Hepatocyte (in vitro differentiated cells): ENCODE data around the gene HES3. TPM values are rescaled to one million over a fixed set of nuclear protein-coding genes. Genes with fewer than 3 reads are reported as not detected.

Source experiments
- DNase-seq: peaks from one replicate; pipeline ENCODE4 v3.0.0-alpha.2; 2016; ENCODE audit warnings: low spot score
- H2AFZ ChIP-seq: fragments of 200-600 bp; sonication (generic); 2 replicates; pipeline ENCODE4 v1.6.0; 2016; ENCODE audit warnings: antibody characterized with exemption, mild to moderate bottlenecking
- H3K27ac ChIP-seq: fragments of 200-600 bp; sonication (generic); 2 replicates; pipeline ENCODE4 v1.5.1; 2016; ENCODE audit warnings: mild to moderate bottlenecking
- H3K27me3 ChIP-seq: fragments of 200-600 bp; sonication (generic); 2 replicates; pipeline ENCODE4 v1.6.1; 2016
- H3K36me3 ChIP-seq: fragments of 200-600 bp; sonication (generic); replicated peaks from 2 replicates; pipeline ENCODE4 v1.5.1; 2016; ENCODE audit warnings: low read depth; ENCODE audit not compliant: insufficient read depth
- H3K4me1 ChIP-seq: fragments of 200-600 bp; sonication (generic); 2 replicates; pipeline ENCODE4 v1.5.1; 2016; ENCODE audit warnings: mild to moderate bottlenecking, moderate library complexity; ENCODE audit not compliant: insufficient read depth
- H3K4me2 ChIP-seq: fragments of 200-600 bp; sonication (generic); 2 replicates; pipeline ENCODE4 v1.6.0; 2016
- H3K4me3 ChIP-seq: fragments of 200-600 bp; sonication (generic); 2 replicates; pipeline ENCODE4 v1.5.1; 2016; ENCODE audit warnings: mild to moderate bottlenecking
- H3K79me2 ChIP-seq: fragments of 200-600 bp; sonication (generic); 2 replicates; pipeline ENCODE4 v1.6.0; 2017; ENCODE audit warnings: mild to moderate bottlenecking
- H3K9me2 ChIP-seq: fragments of 200-600 bp; sonication (generic); replicated peaks from 2 replicates; pipeline ENCODE4 v1.6.0; 2017; ENCODE audit warnings: mild to moderate bottlenecking; ENCODE audit not compliant: insufficient read depth
- H3K9me3 ChIP-seq: fragments of 200-600 bp; sonication (generic); 2 replicates; pipeline ENCODE4 v1.5.1; 2016; ENCODE audit warnings: low read depth, mild to moderate bottlenecking
- H4K20me1 ChIP-seq: fragments of 200-600 bp; sonication (generic); 2 replicates; pipeline ENCODE4 v1.6.0; 2016; ENCODE audit warnings: mild to moderate bottlenecking; ENCODE audit not compliant: insufficient read depth, poor library complexity, severe bottlenecking
- CTCF ChIP-seq: fragments of 200-600 bp; sonication (generic); IDR thresholded peaks from 2 replicates; pipeline ENCODE4 v1.5.1; 2016; ENCODE audit warnings: antibody characterized with exemption, mild to moderate bottlenecking; ENCODE audit not compliant: poor library complexity
- EZH2 ChIP-seq: fragments of 200-600 bp; sonication (generic); IDR thresholded peaks from 2 replicates; pipeline ENCODE4 v1.6.1; 2016; ENCODE audit warnings: antibody characterized with exemption, mild to moderate bottlenecking, borderline replicate concordance
- EZH2phosphoT487 ChIP-seq: fragments of 200-600 bp; sonication (generic); IDR thresholded peaks from one replicate; pipeline ENCODE4 v1.6.1; 2018; ENCODE audit warnings: antibody characterized with exemption, mild to moderate bottlenecking, low read depth, moderate library complexity; ENCODE audit not compliant: unreplicated experiment, severe bottlenecking
- WGBS: methylation state at CpG from one replicate; pipeline ENCODE4 v1.1.6; 2016; ENCODE audit warnings: low lambda C conversion rate; ENCODE audit errors: missing lambda C conversion rate; 5-methylcytosine and 5-hydroxymethylcytosine counted together
- polyA plus RNA-seq: library from polyadenylated mRNA; unstranded; fragments of >200 nt; fragmentation: Nextera tagmentation; extraction: Ambion mirVana; gene quantifications from 2 replicates; pipeline ENCODE4 v1.2.1, GENCODE V29; 2016
- total RNA-seq: library from RNA; depleted of rRNA; stranded (reverse); fragments of >200 nt; gene quantifications from 2 replicates; pipeline ENCODE4 v1.2.3, GENCODE V29; 2014

HES3 gene
- total and polyA plus RNA-seq, 2 experiments from 2014 or later = not detected

DNA sequence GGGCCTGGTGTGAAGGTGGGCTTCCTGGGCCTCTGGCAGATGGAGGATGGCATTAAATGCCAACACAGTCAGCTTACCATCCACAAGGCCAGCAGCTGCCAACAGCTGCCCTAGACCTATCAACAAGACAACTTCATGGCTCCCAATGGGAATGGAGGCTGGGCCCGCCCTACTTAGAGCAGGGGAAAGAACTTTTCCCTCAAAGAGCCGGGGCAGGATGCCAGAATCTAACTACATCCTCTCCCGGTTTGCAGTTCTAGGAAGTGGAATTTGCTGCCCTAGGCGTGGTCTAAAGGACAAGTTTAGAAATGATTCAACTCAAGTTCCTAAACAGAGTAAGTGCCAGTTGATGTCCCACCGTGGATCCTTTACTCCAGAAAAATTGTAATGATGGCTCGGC lies 21.3 kb upstream of the HES3 start:
- H3K27ac ChIP-seq = no peak overlapping the region

DNA sequence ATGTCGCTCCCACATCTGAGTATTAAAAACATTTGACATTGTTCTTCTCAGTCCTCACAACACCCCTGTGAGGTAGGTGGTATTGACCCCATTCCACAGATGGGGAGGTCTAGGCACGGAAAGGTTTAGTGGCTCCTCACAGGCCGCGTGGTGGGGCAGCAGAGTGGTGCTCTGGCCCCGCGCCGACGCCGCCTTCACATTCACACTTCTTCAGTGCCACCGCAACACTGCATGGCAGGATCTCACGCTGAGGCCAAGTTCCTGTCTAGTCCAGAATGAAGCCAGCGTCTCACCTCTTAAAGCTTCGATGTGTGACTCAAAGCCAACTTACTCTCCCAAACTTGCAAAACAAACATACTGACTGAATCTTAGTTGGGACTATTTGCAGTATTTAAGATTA lies 20.4 kb upstream of the HES3 start:
- Histone ChIP-seq H3K9me3 (no peaks in the 10 kb centered on the region), H3K4me1 (peaks cover 15% of the 10 kb centered on the region), H3K4me2 (no peak overlapping the region), H3K9me2 (no peaks in the 10 kb centered on the region), H3K27ac (peak overlapping the region; percentile 94), H3K4me3 (no peak overlapping the region), H2AFZ (no peak overlapping the region), H3K36me3 (no peaks in the 10 kb centered on the region), H3K79me2 (peaks cover 2% of the 10 kb centered on the region), H3K27me3 (no peaks in the 10 kb centered on the region), H4K20me1 (no peaks in the 10 kb centered on the region)
- peak; percentile 2 for DNase-seq
- 95% methylated on average over 13 of the region's 13 CpGs for WGBS
- TF ChIP-seq EZH2phosphoT487 (no peak), EZH2 (no peak), CTCF (no peak)

More for the DNA sequence above, 21.3 kb upstream of the HES3 start:
- TF ChIP-seq CTCF (no peak), EZH2 (no peak), EZH2phosphoT487 (no peak)
- Histone ChIP-seq H3K9me3 (no peaks in the 10 kb centered on the region), H3K79me2 (peaks cover 2% of the 10 kb centered on the region), H3K4me1 (peaks cover 15% of the 10 kb centered on the region), H3K4me3 (no peak overlapping the region), H3K27me3 (no peaks in the 10 kb centered on the region), H4K20me1 (no peaks in the 10 kb centered on the region), H2AFZ (no peak overlapping the region), H3K9me2 (no peaks in the 10 kb centered on the region), H3K4me2 (no peak overlapping the region), H3K36me3 (no peaks in the 10 kb centered on the region)
- WGBS = 84% methylated on average over 6 of the region's 6 CpGs
- DNase-seq = peak; percentile 53

GRCh38 chr1:6224718-6225117 lies 19.3 kb upstream of the HES3 start:
- Histone ChIP-seq H3K79me2 (peaks cover 2% of the 10 kb centered on the region), H3K27ac (peak overlapping the region; percentile 94)
- 70% methylated on average over 15 of the region's 15 CpGs for WGBS

More at GRCh38 chr1:6224718-6225117, 19.3 kb upstream of the HES3 start:
- H3K9me2 ChIP-seq = no peaks in the 10 kb centered on the region
- no peak overlapping the region for H2AFZ ChIP-seq
- peak; percentile 53 for DNase-seq
- peaks cover 15% of the 10 kb centered on the region for H3K4me1 ChIP-seq
- no peaks in the 10 kb centered on the region for H3K9me3 ChIP-seq
- H3K27me3 ChIP-seq = no peaks in the 10 kb centered on the region
- H4K20me1 ChIP-seq = no peaks in the 10 kb centered on the region
- TF ChIP-seq CTCF (no peak), EZH2phosphoT487 (no peak), EZH2 (no peak)
- H3K4me2 ChIP-seq = peak overlapping the region; percentile 14
- no peaks in the 10 kb centered on the region for H3K36me3 ChIP-seq
- no peak overlapping the region for H3K4me3 ChIP-seq
